NAMALWA (cell line): ENCODE measurements around the gene ZNF396.

Experiments used
- DNase-seq: peaks from one replicate; pipeline ENCODE4 v3.0.0-alpha.2; 2015; ENCODE audit warnings: low spot score

Gene ZNF396

DNA sequence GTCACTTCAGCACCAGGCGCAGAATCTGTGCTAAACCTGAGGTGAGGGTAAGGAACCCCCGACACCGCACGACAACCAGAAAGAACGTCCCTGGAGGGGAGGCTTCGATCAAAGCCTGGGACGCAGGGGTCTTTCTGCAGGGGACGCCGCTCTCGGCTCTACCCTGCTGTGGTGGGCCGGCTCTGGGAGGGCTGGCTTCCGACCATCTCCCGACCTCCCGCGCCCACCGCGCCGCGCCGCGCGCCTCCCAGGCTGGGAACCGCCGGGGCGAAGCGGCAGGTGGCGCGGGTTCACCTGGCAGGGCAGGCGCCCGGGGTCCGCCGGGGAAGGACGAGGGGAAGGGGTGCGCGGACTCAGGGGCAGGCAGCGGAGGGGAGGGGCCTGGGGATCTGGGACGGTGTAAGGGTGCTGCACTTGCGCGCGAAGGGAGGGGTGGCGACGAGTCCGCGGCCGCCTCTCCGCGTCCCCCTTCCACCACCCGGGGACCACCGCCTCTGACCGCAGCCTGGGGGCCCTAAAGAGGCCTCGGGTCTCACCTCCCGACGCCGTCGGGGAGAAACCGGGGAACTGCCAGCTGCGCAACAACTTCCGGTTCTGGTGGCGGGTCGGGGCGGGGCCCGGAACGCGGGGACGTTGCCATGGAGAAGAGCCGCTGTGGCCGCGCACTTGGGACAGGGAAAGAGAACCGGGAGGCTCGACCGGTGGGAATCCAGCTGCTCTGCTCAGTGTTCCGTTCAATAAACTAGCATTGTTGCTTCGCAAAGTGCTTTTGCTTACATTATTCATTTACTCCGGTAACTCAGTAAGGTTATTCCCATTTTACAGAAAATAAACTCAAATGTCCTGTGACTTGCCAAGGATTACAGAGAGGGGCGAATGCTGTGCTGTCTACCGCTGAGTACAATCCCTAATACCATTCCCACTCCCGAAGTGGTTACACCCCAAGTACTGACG, at the start of gene ZNF396:
ZNF396 (minus strand) TSS at position 596 of the 954 bp plus-strand sequence. CDS start 3,045 bp downstream, outside the sequence.
- peak; percentile 53 for DNase-seq

DNA sequence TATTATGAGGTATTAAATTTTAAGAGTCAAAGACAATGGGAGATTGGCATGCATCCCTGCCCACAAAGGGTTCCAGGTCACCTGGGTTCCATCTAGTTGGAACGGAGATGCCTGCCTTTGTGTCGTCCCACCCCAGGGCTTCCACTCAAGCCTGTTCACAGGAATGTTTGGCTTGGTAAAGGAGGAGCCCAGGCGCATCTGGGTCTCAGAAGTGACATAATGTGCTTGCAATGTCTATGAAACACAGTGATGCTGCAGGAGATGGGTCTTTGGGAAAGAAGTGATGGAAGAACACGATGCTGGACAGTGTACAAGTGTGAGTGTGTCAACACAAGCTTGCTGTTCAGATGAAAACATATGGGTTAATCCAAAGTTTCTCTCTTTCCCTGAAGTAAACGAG, 49.6 kb upstream of the ZNF396 start:
- no peak for DNase-seq

DNA sequence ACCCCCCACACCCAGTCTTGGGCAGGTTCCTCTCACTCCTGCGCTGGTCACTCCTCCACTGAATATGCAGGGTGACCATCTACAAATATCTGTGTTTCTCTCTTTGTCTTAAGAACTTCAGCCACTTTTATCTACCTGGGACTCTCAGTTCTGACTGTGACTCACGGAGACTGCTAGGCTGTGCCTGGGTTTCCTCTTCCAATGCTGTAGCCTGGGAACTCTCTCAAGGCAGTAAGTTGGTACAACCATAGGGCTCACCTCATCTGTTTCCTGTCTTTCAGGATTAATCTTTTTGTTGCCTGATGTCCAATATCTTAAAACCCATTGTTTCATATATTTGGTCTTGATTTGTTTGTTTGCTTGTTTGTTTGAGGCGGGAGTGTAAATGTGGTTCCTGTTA, 47.2 kb upstream of the ZNF396 start:
- DNase-seq, result no peak

GRCh38 chr18:35422237-35422636, 45.1 kb upstream of the ZNF396 start:
- no peak for DNase-seq

- DNase-seq, result no peak
Measured at GRCh38 chr18:35418610-35419009, 41.5 kb upstream of the ZNF396 start.

- no peak for DNase-seq
Measured at GRCh38 chr18:35417223-35417622, 40.1 kb upstream of the ZNF396 start.

DNA sequence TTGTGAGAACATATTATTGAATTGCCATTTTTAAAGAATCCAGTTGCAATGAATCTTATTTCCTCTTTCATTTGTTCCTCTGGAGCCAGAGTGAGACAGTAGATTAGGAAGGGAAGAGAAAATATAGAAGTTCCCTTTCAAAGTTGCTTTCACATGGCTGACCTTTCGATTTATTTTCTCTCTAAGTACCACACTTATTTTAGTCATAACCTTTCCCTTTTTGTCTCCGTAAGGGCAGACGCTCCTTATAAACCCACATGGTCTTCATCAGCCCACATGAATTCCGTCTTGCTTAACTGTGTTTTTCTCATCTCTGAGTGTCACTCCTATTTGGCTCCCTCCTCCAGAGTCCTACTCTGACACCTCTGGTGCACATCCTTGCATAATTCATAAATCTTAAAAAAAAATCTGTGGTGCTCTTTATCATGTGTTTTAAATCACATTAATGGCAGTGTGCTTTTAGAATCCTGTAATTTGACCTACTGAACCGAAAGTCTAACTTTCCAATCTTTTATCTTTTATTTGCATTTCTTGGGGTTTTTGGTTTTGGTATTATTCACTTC, 38.5 kb upstream of the ZNF396 start:
- DNase-seq, result peak; percentile 32

- DNase-seq, result peak; percentile 24
Measured at GRCh38 chr18:35413163-35413511, 36.0 kb upstream of the ZNF396 start.

- peak; percentile 29 for DNase-seq
Measured at GRCh38 chr18:35411625-35412351, 34.7 kb upstream of the ZNF396 start.

- DNase-seq, result peak; percentile 75
Measured at GRCh38 chr18:35410561-35410960, 33.4 kb upstream of the ZNF396 start.

DNA sequence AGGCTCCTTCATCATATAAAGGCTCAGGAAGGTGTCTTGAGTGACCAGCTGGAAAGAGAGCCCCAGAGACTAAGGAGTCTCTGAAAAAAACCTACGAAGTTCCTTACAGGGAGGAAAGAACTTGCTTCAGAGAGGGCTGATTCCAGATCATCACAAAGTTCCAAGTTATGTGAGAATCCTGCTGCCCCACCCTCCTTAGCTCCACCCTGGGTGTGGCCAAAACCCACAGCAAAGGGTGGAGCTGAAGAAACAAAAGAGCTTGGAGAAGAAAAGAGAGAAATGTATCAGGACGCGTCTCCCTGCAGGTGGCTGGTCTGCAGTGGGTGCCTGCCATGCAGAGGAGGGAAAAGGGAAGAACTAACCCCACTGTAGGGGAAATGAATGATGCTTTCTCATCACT, 32.8 kb upstream of the ZNF396 start:
- DNase-seq, result peak; percentile 26

DNA sequence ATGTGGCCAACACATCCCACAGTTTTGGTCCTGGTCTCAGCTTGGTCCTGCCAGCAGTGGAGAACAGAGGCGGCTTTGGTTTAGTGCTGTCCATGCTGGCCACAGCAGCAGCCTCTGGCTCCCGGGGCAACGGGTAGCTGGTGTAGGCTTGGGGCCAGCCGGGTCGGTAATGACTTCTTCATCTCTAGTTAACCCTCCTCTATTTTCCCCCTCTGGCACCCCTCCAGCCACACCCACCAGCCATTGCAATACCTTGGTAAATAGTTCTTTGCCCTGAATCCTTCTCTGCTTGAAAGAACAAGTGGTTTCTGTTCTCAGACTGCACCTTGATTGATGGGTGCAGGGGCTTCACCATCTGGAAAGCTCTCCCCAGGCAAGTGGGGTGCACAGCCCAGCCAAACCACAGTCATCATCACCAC, 31.7 kb upstream of the ZNF396 start:
- DNase-seq, result peak; percentile 24

DNA sequence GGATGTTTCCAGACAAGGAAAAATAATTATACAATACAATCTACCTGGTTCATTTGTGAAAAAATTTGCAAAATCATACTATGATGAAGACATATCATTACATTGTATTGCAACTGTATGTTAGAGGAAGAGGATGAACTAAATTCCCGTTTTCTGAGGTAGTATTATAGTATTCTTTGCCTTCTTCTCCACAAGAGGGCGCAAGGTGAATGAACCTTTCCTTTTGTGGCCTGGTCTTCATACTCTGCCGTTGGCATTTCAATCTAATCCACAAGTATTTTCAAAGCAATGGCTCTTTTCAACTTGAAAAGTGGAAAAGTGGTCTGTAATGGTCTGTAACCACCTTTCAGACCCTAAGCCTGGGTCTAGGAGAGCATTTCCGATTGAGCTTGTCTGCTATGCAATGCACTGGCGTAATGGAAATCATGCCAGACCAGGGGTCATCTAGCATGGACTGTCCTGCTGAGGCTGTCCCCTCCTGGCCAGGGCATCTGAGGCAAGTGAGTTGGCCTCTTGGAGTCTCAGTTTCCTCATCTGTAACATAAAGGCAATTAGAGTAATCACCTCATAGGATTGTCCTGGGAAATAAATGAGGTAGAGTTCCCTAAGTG, 30.8 kb upstream of the ZNF396 start:
- DNase-seq, result peak; percentile 88

DNA sequence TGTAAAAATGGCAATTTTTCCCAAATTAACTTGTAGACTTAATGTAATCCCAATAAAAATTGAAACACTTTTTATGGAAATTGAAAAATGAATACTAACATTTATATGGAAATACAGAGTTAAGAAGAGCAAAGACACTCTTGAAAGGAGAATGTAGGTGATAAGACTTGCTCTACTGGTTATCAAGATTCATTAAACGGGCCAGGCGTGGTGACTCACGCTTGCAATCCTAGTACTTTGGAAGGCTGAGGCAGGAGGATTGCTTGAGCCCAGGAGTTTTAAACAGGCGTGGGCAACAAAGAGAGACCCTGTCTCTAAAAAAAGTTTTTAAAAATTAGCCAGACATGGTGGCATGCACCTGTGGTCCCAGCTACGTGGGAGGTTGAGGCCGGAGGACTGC, 29.5 kb upstream of the ZNF396 start:
- DNase-seq, result no peak

DNA sequence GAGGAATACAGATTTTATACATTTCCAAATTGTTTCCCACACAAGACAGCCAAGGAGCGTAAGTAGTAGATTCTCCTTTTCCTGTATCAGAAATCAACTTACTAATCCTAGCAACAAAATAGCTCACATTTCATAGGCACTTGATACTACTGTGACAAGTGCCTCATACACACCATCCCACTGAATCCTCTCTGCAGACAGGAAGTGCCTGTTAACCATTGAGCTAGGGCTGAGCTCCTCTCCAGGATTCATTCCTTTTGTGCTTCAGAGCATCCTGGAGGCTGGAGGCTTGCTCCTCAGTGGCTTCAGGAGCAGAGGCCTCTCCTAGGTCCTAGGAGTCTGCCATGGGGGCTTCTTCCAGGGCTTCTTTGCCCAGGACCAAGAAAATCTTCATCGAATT, 20.8 kb upstream of the ZNF396 start:
- DNase-seq, result no peak

DNA sequence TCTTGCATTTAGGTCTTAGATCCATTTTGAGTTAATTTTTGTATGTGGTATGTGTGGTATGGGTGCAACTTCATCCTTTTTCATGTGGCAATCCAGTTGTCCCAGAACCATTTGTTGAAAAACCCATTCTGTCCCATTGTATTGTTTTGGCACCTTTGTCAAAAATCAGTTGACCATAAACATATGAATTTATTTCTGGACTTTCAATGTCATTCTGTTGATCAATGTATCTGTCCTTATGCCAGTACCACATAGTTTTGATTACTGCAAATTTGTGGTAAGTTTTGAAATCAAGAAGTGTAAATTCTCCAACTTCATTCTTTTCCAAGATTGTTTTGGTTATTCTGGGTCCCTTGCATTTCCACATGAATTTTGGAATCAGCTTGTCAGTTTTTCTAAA, 16.6 kb upstream of the ZNF396 start:
- DNase-seq, result no peak

DNA sequence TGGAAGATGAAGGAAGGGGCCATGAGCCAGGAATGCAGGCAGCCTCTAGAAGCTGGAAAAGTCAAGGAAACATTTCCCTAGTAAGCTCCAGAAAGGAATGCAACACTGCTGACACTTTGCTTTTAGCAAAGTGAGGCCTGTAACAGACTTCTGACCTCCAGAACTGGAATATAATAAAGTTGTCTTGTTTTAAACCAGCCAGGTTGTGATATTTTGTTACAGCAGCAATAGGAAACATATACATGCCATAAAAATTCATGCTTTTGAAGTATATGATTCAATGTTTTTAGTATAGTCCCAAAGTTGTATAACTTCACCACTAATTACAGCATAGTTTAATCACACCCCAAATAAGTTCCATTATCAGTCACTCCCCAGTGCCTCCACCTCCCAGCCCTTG, 15.2 kb upstream of the ZNF396 start:
- no peak for DNase-seq

GRCh38 chr18:35390951-35391700, 14.0 kb upstream of the ZNF396 start:
- DNase-seq, result no peak

DNA sequence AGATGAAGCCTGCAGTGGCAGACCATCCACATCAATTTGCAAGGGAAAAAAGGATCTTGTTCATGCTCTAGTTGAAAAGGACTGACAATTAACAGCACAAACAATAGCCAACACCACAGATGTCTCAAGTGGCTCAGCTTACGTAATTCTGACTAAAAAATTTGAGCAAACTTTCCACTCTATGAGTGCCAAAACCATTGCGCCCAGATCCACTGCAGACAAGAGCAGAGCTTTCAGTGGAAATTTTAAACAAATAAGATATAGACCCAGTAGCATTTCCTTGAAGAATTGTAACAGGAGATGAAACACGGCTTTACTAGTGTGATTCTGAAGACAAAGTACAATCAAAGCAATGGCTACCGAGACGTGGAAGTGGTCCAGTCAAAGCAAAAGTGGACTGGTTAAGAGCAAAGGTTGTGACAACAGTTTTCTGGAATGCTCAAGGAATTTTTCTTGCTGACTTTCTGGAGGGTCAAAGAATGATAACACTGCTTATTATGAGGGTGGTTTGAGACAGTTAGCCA, 12.0 kb upstream of the ZNF396 start:
- no peak for DNase-seq

DNA sequence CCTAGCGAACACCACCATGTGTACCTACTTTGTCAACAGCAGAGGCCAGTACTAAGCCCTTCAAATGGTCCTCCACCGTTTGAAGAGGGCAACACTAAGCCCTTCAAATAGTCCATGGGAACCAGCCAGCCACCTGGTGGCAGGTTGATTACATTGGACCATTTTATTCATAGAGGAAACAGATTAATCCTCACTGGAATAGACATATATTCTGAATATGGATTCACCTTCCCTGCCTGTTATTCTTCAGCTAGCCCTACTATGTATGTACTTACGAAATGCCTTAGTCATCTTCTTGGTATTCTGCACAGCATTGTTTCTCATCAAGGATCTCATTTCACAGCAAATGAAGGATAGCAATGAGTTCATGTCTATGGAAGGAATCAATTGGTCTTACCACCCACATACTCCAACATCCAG, 10.0 kb upstream of the ZNF396 start:
- peak; percentile 42 for DNase-seq

GRCh38 chr18:35386600-35387100, 9.5 kb upstream of the ZNF396 start:
- DNase-seq, result peak; percentile 85
